C4-2B (cell line): ENCODE data around the gene IL17D.

Source experiments
- CTCF ChIP-seq: fragments of 450-650 bp; conservative IDR thresholded peaks from 2 replicates; pipeline ENCODE4 v1.5.1; 2017; ENCODE audit warnings: mild to moderate bottlenecking
- ZFX ChIP-seq: fragments of 450-650 bp; IDR thresholded peaks from 2 replicates; pipeline ENCODE4 v1.6.1; 2017

DNA sequence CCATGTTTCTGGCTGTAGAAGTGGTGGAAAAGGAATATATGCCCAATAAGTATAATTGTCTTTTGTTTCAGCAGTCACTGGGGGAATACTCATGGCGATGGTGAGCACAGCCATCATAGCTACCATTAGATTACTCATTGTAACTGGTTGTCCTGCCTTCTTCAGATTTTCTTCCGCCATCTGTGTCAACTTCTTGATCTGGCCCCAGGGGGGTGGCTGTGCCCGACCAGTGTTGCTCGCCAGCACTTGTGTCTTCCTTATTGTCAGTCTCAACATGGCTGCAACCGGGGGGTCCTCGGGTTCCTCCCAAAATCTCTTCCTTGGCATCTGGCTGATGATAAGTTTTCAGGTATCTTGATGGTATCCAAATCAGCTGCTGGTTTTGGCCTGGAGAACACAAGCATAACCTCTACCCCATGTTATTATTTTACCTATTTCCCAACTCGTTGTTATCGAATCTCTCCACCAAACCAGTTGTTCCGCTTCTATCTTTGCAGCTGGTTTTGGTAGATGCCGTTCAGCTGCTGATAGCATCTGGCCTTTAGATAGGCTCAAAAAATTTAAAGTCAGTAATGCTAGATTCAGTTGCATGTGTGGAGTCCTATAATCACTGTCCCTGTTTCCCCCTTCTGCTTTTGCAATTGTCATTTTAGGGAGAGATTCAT is 23.0 kb upstream of the IL17D start:
- no peak for TF ChIP-seq CTCF
- TF ChIP-seq ZFX = no peak
